Naive thymus-derived CD4-positive, alpha-beta T cell (primary cell): ENCODE measurements around the gene GPHN. TPM values are rescaled to one million over a fixed set of nuclear protein-coding genes. Genes with fewer than 3 reads are reported as not detected.

Source experiments
- ATAC-seq: fragments of 150-1000 bp; cut with Tn5 transposase; 2 replicates; pipeline ENCODE4 v1.10.0; 2021; ENCODE audit warnings: mild to moderate bottlenecking, moderate library complexity
- CTCF ChIA-PET: fragments of 350-600 bp; sonication (Branson Sonifier 250); formaldehyde crosslinking; loops from one replicate; lab custom pipeline; 2021; ENCODE audit warnings: antibody characterized with exemption; lab: Charles Lee
- POLR2A ChIA-PET: fragments of 350-600 bp; sonication (Branson Sonifier 250); formaldehyde crosslinking; loops from one replicate; lab custom pipeline; 2021; ENCODE audit warnings: antibody characterized with exemption, inconsistent platforms; lab: Charles Lee
- DNase-seq, 9 donors: peaks; one replicate each; pipeline versions ENCODE4 v3.0.0 to v3.0.0-alpha.2; 2020 to 2022; ENCODE audit warnings: mixed read lengths in 1 of 9
- H3K27ac ChIP-seq: one replicate; pipeline ENCODE4 v1.7.0; 2013; ENCODE audit warnings: mild to moderate bottlenecking, low read depth, low read length, moderate library complexity
- H3K27me3 ChIP-seq, 2 donors: one replicate each; pipeline ENCODE4 v1.7.0; 2013; ENCODE audit warnings: low read length in 2 of 2, mild to moderate bottlenecking in 2 of 2, moderate library complexity in 2 of 2; ENCODE audit not compliant: control insufficient read depth in 2 of 2, insufficient read depth in 2 of 2
- H3K36me3 ChIP-seq, 3 experiments: 1 replicate in 2 of 3; 2 replicates in 1 of 3; pipeline ENCODE4 v1.7.0; 2013; ENCODE audit warnings: low read length in 3 of 3, mild to moderate bottlenecking in 3 of 3, moderate library complexity in 1 of 3; ENCODE audit not compliant: insufficient read depth in 3 of 3, control insufficient read depth in 2 of 3
- H3K4me1 ChIP-seq, 2 donors: one replicate each; pipeline ENCODE4 v1.7.0; 2013; ENCODE audit warnings: low read length in 2 of 2, mild to moderate bottlenecking in 2 of 2, moderate library complexity in 1 of 2; ENCODE audit not compliant: control insufficient read depth in 2 of 2, insufficient read depth in 2 of 2
- H3K4me3 ChIP-seq: 2 replicates; pipeline ENCODE4 v1.7.0; 2013; ENCODE audit warnings: mild to moderate bottlenecking, low read length
- H3K9me3 ChIP-seq, 3 experiments: 1 replicate in 2 of 3; 2 replicates in 1 of 3; pipeline ENCODE4 v1.7.0; 2013; ENCODE audit warnings: low read length in 3 of 3; ENCODE audit not compliant: control insufficient read depth in 2 of 3
- H3K27ac Mint-ChIP-seq, 9 donors: one replicate each; pipeline ENCODE4 v1.8.0; 2020 to 2022; ENCODE audit warnings: mixed read lengths in 9 of 9, mild to moderate bottlenecking in 8 of 9, moderate library complexity in 5 of 9, inconsistent platforms in 2 of 9
- H3K27me3 Mint-ChIP-seq, 5 donors: one replicate each; pipeline ENCODE4 v1.8.0; 2021 to 2022; ENCODE audit warnings: mixed read lengths in 5 of 5, mild to moderate bottlenecking in 1 of 5
- H3K36me3 Mint-ChIP-seq, 5 donors: one replicate each; pipeline ENCODE4 v1.8.0; 2020 to 2022; ENCODE audit warnings: mixed read lengths in 5 of 5, mild to moderate bottlenecking in 3 of 5, inconsistent platforms in 1 of 5
- H3K4me1 Mint-ChIP-seq, 7 donors: one replicate each; pipeline ENCODE4 v1.8.0; 2020 to 2022; ENCODE audit warnings: mixed read lengths in 7 of 7, mild to moderate bottlenecking in 3 of 7, inconsistent platforms in 1 of 7
- H3K4me3 Mint-ChIP-seq, 10 donors: one replicate each; pipeline ENCODE4 v1.8.0; 2020 to 2022; ENCODE audit warnings: mild to moderate bottlenecking in 10 of 10, mixed read lengths in 10 of 10, moderate library complexity in 6 of 10, inconsistent platforms in 2 of 10
- H3K9me3 Mint-ChIP-seq, 11 donors: one replicate each; pipeline ENCODE4 v1.8.0; 2020 to 2022; ENCODE audit warnings: mixed read lengths in 11 of 11, mild to moderate bottlenecking in 4 of 11, inconsistent platforms in 1 of 11, moderate library complexity in 1 of 11
- intact Hi-C, 2 donors: fragments of 100-400 bp; cut with micrococcal nuclease; formaldehyde crosslinking; loops; one replicate each; pipeline ENCODE4 v1.15.1; 2023
- polyA plus RNA-seq, 2 donors: library from polyadenylated mRNA; unstranded; fragments of 300-500 nt; fragmentation: Illumina TruSeq; gene quantifications; one replicate each; pipeline ENCODE4 v1.2.3, GENCODE V29; 2021
- total RNA-seq, 6 experiments: library from RNA in 5 of 6; stranded (reverse) in 5 of 6; gene quantifications; 1 replicate in 5 of 6; 2 replicates in 1 of 6; pipeline ENCODE4 v1.2.3 and lab custom pipeline; 2021 to 2026

Gene GPHN
- 10 to 100 TPM; 11.8 to 28.1 (median 14.8) TPM for total RNA-seq
- 10 to 100 TPM in 1 of 2 donors, 1 to 10 TPM in 1; 6.0 to 12.3 TPM for polyA plus RNA-seq
- total RNA-seq (lab: John Stamatoyannopoulos, UW): 12.0 reads per million, percentile 39 among the genes with 10 or more reads in this experiment

GRCh38 chr14:66507722-66508546 lies at the start of gene GPHN:
GPHN (plus strand) TSS chr14:66508147.
- no peaks in the 10 kb centered on the region for H3K9me3 ChIP-seq
- Mint-ChIP-seq H3K27ac (peak within 1 kb of the TSS; percentile 71 to 96 (median 91)), H3K4me1 (peaks cover 16 to 42% (median 34%) of the 10 kb centered on the region in 7 donors), H3K36me3 (peaks cover 0 to 3% (median 2%) of the 10 kb centered on the region in 5 donors), H3K9me3 (no peaks in the 10 kb centered on the region), H3K4me3 (peak within 1 kb of the TSS; percentile 94 to 100 (median 99)), H3K27me3 (peaks cover 0 to 29% (median 0%) of the 10 kb centered on the region in 5 donors)
- peak within 1 kb of the TSS; percentile 78 for H3K4me3 ChIP-seq
- peaks cover 6 to 7% of the 10 kb centered on the region in 2 donors for H3K4me1 ChIP-seq
- H3K27ac ChIP-seq: peak within 1 kb of the TSS; percentile 70
- CTCF ChIA-PET: interaction anchor here (0.5 to 1.0 kb wide), 4 partner anchors 9 to 777 kb away, joined by 3 to 4 read pairs (median 4); no protein-coding TSS in a partner anchor
- no peaks in the 10 kb centered on the region for H3K27me3 ChIP-seq
- intact Hi-C loops: loop anchor here (1.0 to 5.0 kb wide), 13 partner anchors 11 to 1966 kb away; partner anchors contain the start of genes EIF2S1 (in 2 of the 2), FNTB (in 2 of the 2), FUT8 (in 2 of the 2) and PALS1 (in 2 of the 2)
- DNase-seq: peak; percentile 62 to 87 (median 82)
- POLR2A ChIA-PET: interaction anchor here (0.6 to 1.7 kb wide), 7 partner anchors 11 to 1593 kb away, joined by 3 to 10 read pairs (median 4); partner anchors contain the start of genes MAX and PALS1
- H3K36me3 ChIP-seq: peaks cover 0 to 14% (median 0%) of the 10 kb centered on the region in 3 experiments
- peak; percentile 93 for ATAC-seq

GRCh38 chr14:66459603-66460002 lies 48.3 kb upstream of the GPHN start:
- intact Hi-C loops: no loop called here

GRCh38 chr14:66464261-66464660 lies 43.7 kb upstream of the GPHN start:
- CTCF ChIA-PET: no interaction called here
- Mint-ChIP-seq H3K27ac (no peak overlapping the region), H3K4me1 (peaks cover 0 to 4% (median 0%) of the 10 kb centered on the region in 7 donors), H3K9me3 (peaks cover 0 to 6% (median 0%) of the 10 kb centered on the region in 11 donors), H3K36me3 (peaks cover 0 to 9% (median 4%) of the 10 kb centered on the region in 5 donors), H3K4me3 (no peak overlapping the region), H3K27me3 (no peaks in the 10 kb centered on the region)
- no peak overlapping the region for H3K27ac ChIP-seq
- DNase-seq (no peak), ATAC-seq (no peak)
- no peak overlapping the region for H3K4me3 ChIP-seq
- POLR2A ChIA-PET: no interaction called here
- H3K9me3 ChIP-seq: peaks cover 0 to 4% (median 0%) of the 10 kb centered on the region in 3 experiments
- H3K4me1 ChIP-seq: no peaks in the 10 kb centered on the region
- H3K27me3 ChIP-seq: no peaks in the 10 kb centered on the region
- intact Hi-C loops: no loop called here
- H3K36me3 ChIP-seq: no peaks in the 10 kb centered on the region

More at GRCh38 chr14:66459603-66460002, 48.3 kb upstream of the GPHN start:
- H3K36me3 ChIP-seq: no peaks in the 10 kb centered on the region
- H3K27me3 ChIP-seq: no peaks in the 10 kb centered on the region
- Mint-ChIP-seq H3K4me1 (peaks cover 0 to 4% (median 0%) of the 10 kb centered on the region in 7 donors), H3K27ac (no peak overlapping the region), H3K27me3 (no peaks in the 10 kb centered on the region), H3K4me3 (no peak overlapping the region), H3K36me3 (peaks cover 0 to 22% (median 20%) of the 10 kb centered on the region in 5 donors), H3K9me3 (peaks cover 0 to 12% (median 0%) of the 10 kb centered on the region in 11 donors)
- no peak overlapping the region for H3K4me3 ChIP-seq
- CTCF ChIA-PET: interaction anchor here (0.8 kb wide), 1 partner anchor 970 kb away, joined by 3 read pairs; no protein-coding TSS in a partner anchor
- no peak for ATAC-seq
- no peaks in the 10 kb centered on the region for H3K4me1 ChIP-seq
- POLR2A ChIA-PET: no interaction called here
- H3K9me3 ChIP-seq: no peaks in the 10 kb centered on the region
- no peak for DNase-seq
- no peak overlapping the region for H3K27ac ChIP-seq

- no peak overlapping the region for H3K27ac Mint-ChIP-seq
Measured at GRCh38 chr14:66468778-66469367, 39.1 kb upstream of the GPHN start.

GRCh38 chr14:66471584-66471983 lies 36.4 kb upstream of the GPHN start:
- POLR2A ChIA-PET: no interaction called here
- H3K27ac ChIP-seq: no peak overlapping the region
- intact Hi-C loops: no loop called here
- Mint-ChIP-seq H3K9me3 (peaks cover 0 to 36% (median 15%) of the 10 kb centered on the region in 11 donors), H3K4me1 (no peaks in the 10 kb centered on the region), H3K4me3 (no peak overlapping the region), H3K36me3 (peaks cover 0 to 22% (median 17%) of the 10 kb centered on the region in 5 donors), H3K27me3 (no peaks in the 10 kb centered on the region), H3K27ac (no peak overlapping the region)
- CTCF ChIA-PET: no interaction called here
- no peak for ATAC-seq
- H3K36me3 ChIP-seq: no peaks in the 10 kb centered on the region
- no peaks in the 10 kb centered on the region for H3K4me1 ChIP-seq
- no peak for DNase-seq
- no peak overlapping the region for H3K4me3 ChIP-seq
- H3K27me3 ChIP-seq: no peaks in the 10 kb centered on the region
- H3K9me3 ChIP-seq: peaks cover 0 to 7% (median 0%) of the 10 kb centered on the region in 3 experiments

More at GRCh38 chr14:66468778-66469367, 39.1 kb upstream of the GPHN start:
- Histone ChIP-seq H3K27me3 (no peaks in the 10 kb centered on the region), H3K36me3 (no peaks in the 10 kb centered on the region), H3K27ac (no peak overlapping the region), H3K9me3 (peaks cover 0 to 7% (median 0%) of the 10 kb centered on the region in 3 experiments), H3K4me3 (no peak overlapping the region), H3K4me1 (no peaks in the 10 kb centered on the region)
- Mint-ChIP-seq H3K4me3 (no peak overlapping the region), H3K4me1 (no peaks in the 10 kb centered on the region), H3K9me3 (peaks cover 0 to 36% (median 15%) of the 10 kb centered on the region in 11 donors), H3K27me3 (no peaks in the 10 kb centered on the region), H3K36me3 (peaks cover 0 to 15% (median 13%) of the 10 kb centered on the region in 5 donors)
- intact Hi-C loops: no loop called here
- CTCF ChIA-PET: no interaction called here
- ATAC-seq: no peak
- DNase-seq: no peak
- POLR2A ChIA-PET: no interaction called here

GRCh38 chr14:66472251-66472650 lies 35.7 kb upstream of the GPHN start:
- intact Hi-C loops: no loop called here
- Mint-ChIP-seq H3K4me3 (no peak overlapping the region), H3K27me3 (no peaks in the 10 kb centered on the region), H3K36me3 (peaks cover 0 to 22% (median 17%) of the 10 kb centered on the region in 5 donors), H3K4me1 (no peaks in the 10 kb centered on the region), H3K9me3 (peaks cover 0 to 36% (median 15%) of the 10 kb centered on the region in 11 donors), H3K27ac (no peak overlapping the region)
- CTCF ChIA-PET: no interaction called here
- H3K9me3 ChIP-seq: peaks cover 0 to 7% (median 0%) of the 10 kb centered on the region in 3 experiments
- H3K27ac ChIP-seq: no peak overlapping the region
- H3K4me3 ChIP-seq: no peak overlapping the region
- POLR2A ChIA-PET: interaction anchor here (0.6 kb wide), 1 partner anchor 792 kb away, joined by 3 read pairs; no protein-coding TSS in a partner anchor
- H3K27me3 ChIP-seq: no peaks in the 10 kb centered on the region
- no peaks in the 10 kb centered on the region for H3K36me3 ChIP-seq
- ATAC-seq (no peak), DNase-seq (no peak)
- no peaks in the 10 kb centered on the region for H3K4me1 ChIP-seq
